Sigmoid colon (tissue), 3 donors: ENCODE results near the gene SPATC1L.
"Not testable (repeated sequence)": the region's sequence is repeated elsewhere in the genome, so short reads cannot be mapped to it uniquely, and the experiment has no call there.

Experiments used
- CTCF ChIP-seq, 4 experiments: fragments of 450-650 bp in 3 of 4; fragments of 200-600 bp in 1 of 4; IDR thresholded peaks; one replicate each; pipeline ENCODE4 v1.5.1; 2016 to 2019; ENCODE audit warnings: antibody characterized with exemption in 4 of 4, mild to moderate bottlenecking in 3 of 4, moderate library complexity in 2 of 4
- POLR2A ChIP-seq, 2 donors: fragments of 450-650 bp; IDR thresholded peaks; one replicate each; pipeline ENCODE4 v1.6.1; 2016; ENCODE audit warnings: antibody characterized with exemption in 2 of 2, mild to moderate bottlenecking in 2 of 2, moderate library complexity in 2 of 2

- not testable (repeated sequence) for TF ChIP-seq CTCF, POLR2A (IDR thresholded peaks at IDR 0.05)
These were observed 13.6 kb downstream of the SPATC1L start for GRCh38 chr21:46170436-46171193.
